Esophagus squamous epithelium (tissue), 4 donors: ENCODE measurements around the gene PRRC2B.

Experiments
- CTCF ChIP-seq, 6 experiments: fragments of 450-650 bp in 4 of 6; fragments of 200-600 bp in 2 of 6; sonication (generic) in 2 of 6; IDR thresholded peaks; one replicate each; pipeline ENCODE4 v1.5.1; 2016 to 2019; ENCODE audit warnings: antibody characterized with exemption in 6 of 6, mild to moderate bottlenecking in 4 of 6, moderate library complexity in 4 of 6
- POLR2A ChIP-seq, 4 donors: fragments of 450-650 bp; IDR thresholded peaks; one replicate each; pipeline ENCODE4 v1.6.1; 2017; ENCODE audit warnings: antibody characterized with exemption in 4 of 4, mild to moderate bottlenecking in 4 of 4, moderate library complexity in 3 of 4

- TF ChIP-seq CTCF (IDR thresholded peaks at IDR 0.05) (no peak), POLR2A (IDR thresholded peaks at IDR 0.05) (peak in 2 of 4 donors; percentile 32 to 64)
Measured at GRCh38 chr9:131395157-131396098, 1.5 kb downstream of the PRRC2B start.
